ENCODE results near the gene METTL17. TPM values are rescaled to one million over a fixed set of nuclear protein-coding genes. Genes with fewer than 3 reads are reported as not detected.
"Not testable (repeated sequence)": the region's sequence is repeated elsewhere in the genome, so short reads cannot be mapped to it uniquely, and the experiment has no call there.

METTL17 gene
- total RNA-seq = 37.3 TPM
- long read RNA-seq, transcript METTL17-201 (14 exons, 1,749 nt) = major isoform, 48 of 70 reads
- long read RNA-seq, partial matches to known transcripts = 3 of 70 reads
- long read RNA-seq, other reads (novel, unspliced or antisense) = 10 of 70 reads

DNA sequence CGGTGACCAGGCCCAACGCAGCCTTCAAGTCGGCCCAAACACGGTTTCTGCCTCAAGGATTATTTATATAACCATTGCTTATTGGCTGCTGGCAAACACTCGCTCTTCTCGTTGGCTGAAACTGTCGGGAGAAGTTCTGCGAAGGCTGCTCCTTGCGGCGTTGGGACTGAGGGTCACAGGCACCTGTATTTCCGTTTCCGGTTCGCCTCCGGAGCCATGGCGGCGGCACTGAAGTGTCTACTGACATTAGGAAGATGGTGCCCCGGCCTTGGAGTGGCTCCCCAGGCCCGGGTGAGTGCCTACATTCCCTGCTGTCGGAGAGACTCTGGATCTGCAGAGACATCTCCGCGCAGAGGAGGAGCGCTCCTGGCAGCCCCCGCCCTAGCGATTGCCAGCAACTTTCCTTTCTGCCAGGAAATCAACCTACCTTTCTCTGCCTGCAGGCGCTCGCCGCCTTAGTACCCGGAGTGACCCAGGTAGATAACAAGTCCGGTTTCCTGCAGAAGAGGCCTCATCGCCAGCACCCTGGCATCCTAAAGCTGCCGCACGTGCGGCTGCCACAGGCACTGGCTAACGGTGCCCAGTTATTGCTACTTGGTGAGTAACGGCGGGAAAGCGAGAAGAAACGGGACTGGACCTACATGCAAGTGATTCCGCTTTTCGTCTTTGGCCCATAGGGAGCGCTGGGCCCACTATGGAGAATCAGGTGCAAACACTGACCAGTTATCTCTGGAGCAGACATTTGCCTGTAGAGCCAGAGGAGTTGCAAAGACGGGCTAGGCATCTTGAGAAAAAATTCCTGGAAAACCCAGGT, at the start of gene METTL17:
Gene METTL17 (plus strand): TSS at position 194 of the 814 bp plus-strand sequence. CDS start 23 bp downstream, at position 217.
- peak; percentile 25 for TF ChIP-seq CTCF (IDR thresholded peaks at IDR 0.05; ENCODE audit: borderline replicate concordance)
- no peaks in the 10 kb centered on the region for H3K9me3 ChIP-seq (replicated peaks)
- H3K4me3 ChIP-seq = peak within 1 kb of the TSS; percentile 90
- peak within 1 kb of the TSS; percentile 92 for H3K27ac ChIP-seq (replicated peaks)
- no peaks in the 10 kb centered on the region for H3K27me3 ChIP-seq (ENCODE audit: low read depth)
- H3K36me3 ChIP-seq = peaks cover 39% of the 10 kb centered on the region
- peaks cover 33% of the 10 kb centered on the region for H3K4me1 ChIP-seq
- intact Hi-C loops (cut with micrococcal nuclease) = no loop called here
- DNase-seq = peak; percentile 88

- intact Hi-C loops (cut with micrococcal nuclease); H3K27ac ChIP-seq (replicated peaks); H3K4me1 ChIP-seq; H3K36me3 ChIP-seq; DNase-seq; H3K4me3 ChIP-seq; H3K9me3 ChIP-seq (replicated peaks): not testable (repeated sequence)
- peaks cover 14% of the 10 kb centered on the region for H3K27me3 ChIP-seq (ENCODE audit: low read depth)
Measured at GRCh38 chr14:20945146-20945545, 44.6 kb upstream of the METTL17 start.

DNA sequence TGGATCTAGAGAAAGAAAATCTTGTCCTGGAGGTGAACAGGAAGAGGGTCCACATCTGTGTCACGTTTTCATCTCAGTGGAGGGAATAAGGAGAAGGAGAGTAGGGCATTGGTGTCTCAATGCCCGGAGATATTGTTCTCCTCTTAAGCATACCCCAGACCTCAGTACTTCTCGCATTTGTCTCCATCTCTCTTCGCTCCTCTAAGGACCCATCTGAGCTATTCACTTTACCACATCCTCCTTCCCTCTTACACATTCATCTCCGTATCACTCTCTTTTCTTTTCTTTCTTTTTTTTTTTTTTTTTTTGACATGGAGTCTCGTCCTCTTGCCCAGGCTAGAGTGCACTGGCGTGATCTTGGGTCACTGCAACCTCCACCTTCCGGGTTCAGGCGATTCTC, 43.1 kb upstream of the METTL17 start:
- DNase-seq; H3K9me3 ChIP-seq (replicated peaks); H3K36me3 ChIP-seq; intact Hi-C loops (cut with micrococcal nuclease); H3K27me3 ChIP-seq (ENCODE audit: low read depth); H3K4me1 ChIP-seq; H3K4me3 ChIP-seq; H3K27ac ChIP-seq (replicated peaks): not testable (repeated sequence)

DNA sequence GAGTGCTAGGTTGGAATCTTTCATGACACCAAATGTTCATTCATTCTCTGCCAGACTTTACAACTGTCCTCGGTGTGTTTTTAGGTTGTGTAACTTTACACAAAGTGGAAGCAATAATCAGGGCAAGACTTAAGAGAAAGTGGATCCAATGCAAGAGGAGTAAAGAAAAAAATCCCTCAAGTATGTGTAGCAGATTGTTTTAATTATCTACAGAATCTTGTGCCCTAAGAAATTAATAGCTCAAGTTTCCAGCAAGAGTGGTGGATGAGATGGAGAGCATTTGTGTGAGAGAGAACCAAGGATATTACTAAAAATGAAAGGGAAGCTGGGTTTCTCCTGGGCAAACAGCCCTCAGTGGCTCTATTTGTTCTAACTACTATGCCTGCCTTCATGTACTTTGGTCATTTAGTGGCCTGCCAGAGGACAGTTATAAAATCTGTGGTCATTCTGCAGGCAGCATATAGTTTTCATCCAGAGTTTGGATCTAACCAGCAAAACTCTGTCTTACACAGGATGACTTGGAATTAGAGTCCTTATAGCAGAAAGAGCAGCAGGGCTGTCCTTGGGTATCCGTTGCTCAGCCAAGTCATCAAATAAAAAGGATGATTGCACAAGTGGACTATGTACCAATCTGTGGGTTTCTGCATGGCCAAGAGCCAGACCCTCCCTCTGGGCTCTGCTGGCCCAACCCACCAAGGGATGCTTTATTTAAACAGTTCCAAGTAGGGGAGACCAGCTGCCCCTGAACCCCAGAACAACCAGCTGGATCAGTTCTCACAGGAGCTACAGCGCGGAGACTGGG, 34.8 kb upstream of the METTL17 start, which contains the start of gene RNASE2:
Gene RNASE2 (plus strand): TSS at position 752 of the 802 bp plus-strand sequence. CDS start 285 bp downstream, outside the sequence.
- intact Hi-C loops (cut with micrococcal nuclease); DNase-seq: not testable (repeated sequence)

DNA sequence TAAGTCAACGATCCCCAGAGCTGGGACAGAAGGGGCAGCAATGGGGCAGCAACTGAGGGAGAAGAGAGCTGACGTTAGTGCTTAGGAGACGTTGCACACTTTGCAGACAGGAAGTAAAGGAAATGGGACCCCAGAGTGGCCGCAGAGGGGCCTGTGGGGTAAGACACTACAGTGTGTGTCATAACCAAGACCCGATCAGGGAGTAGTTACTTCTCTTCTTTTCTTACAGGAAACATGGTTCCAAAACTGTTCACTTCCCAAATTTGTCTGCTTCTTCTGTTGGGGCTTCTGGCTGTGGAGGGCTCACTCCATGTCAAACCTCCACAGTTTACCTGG, 34.3 kb upstream of the METTL17 start:
- H3K9me3 ChIP-seq (replicated peaks); H3K36me3 ChIP-seq; H3K27ac ChIP-seq (replicated peaks); H3K4me3 ChIP-seq; H3K4me1 ChIP-seq; intact Hi-C loops (cut with micrococcal nuclease); DNase-seq: not testable (repeated sequence)
- peaks cover 29% of the 10 kb centered on the region for H3K27me3 ChIP-seq (ENCODE audit: low read depth)

More for the DNA sequence above, 34.8 kb upstream of the METTL17 start, which contains the start of gene RNASE2:
- H3K27ac ChIP-seq (replicated peaks); H3K4me1 ChIP-seq; H3K36me3 ChIP-seq; H3K9me3 ChIP-seq (replicated peaks); H3K4me3 ChIP-seq: not testable (repeated sequence)
- H3K27me3 ChIP-seq (ENCODE audit: low read depth) = peaks cover 29% of the 10 kb centered on the region

GRCh38 chr14:20956376-20956976, 33.3 kb upstream of the METTL17 start:
- Histone ChIP-seq H3K4me3 (no peak overlapping the region), H3K27ac (replicated peaks) (no peak overlapping the region), H3K36me3 (no peaks in the 10 kb centered on the region), H3K27me3 (ENCODE audit: low read depth) (peaks cover 29% of the 10 kb centered on the region), H3K9me3 (replicated peaks) (no peaks in the 10 kb centered on the region), H3K4me1 (no peaks in the 10 kb centered on the region)
- intact Hi-C loops (cut with micrococcal nuclease) = no loop called here
- no peak for TF ChIP-seq CTCF (IDR thresholded peaks at IDR 0.05; ENCODE audit: borderline replicate concordance)
- no peak for DNase-seq

GRCh38 chr14:20958946-20959345, 30.8 kb upstream of the METTL17 start:
- H3K27ac ChIP-seq (replicated peaks); H3K9me3 ChIP-seq (replicated peaks); H3K36me3 ChIP-seq; H3K4me3 ChIP-seq; intact Hi-C loops (cut with micrococcal nuclease); H3K4me1 ChIP-seq; DNase-seq: not testable (repeated sequence)
- H3K27me3 ChIP-seq (ENCODE audit: low read depth) = peaks cover 29% of the 10 kb centered on the region

Measured in left ventricle myocardium inferior (tissue), 1 donor.